Measurements from ENCODE around the gene SWAP70.
"Not testable (repeated sequence)": the region's sequence is repeated elsewhere in the genome, so short reads cannot be mapped to it uniquely, and the experiment has no call there.

Gene SWAP70

DNA sequence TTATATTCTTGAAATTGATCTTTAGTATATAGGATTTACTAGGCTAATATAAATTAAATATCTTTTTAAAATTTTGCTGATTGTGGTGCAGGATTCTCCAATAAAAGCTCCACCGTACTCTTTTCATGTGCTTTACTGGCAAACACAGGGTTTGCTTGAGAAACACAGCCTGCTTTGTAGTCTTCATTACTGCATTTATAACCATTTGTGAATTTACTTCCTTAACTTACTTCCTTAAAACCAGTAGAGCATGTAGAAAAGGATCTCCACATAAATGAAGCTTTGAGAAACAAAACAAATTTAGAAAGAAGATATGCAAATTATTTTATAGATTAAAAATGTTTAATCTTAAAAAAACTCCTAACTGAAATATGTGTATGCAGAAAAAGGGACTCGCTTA lies 28.8 kb downstream of the SWAP70 start:
- DNase-seq (ENCODE audit: low read depth) = no peak

DNA sequence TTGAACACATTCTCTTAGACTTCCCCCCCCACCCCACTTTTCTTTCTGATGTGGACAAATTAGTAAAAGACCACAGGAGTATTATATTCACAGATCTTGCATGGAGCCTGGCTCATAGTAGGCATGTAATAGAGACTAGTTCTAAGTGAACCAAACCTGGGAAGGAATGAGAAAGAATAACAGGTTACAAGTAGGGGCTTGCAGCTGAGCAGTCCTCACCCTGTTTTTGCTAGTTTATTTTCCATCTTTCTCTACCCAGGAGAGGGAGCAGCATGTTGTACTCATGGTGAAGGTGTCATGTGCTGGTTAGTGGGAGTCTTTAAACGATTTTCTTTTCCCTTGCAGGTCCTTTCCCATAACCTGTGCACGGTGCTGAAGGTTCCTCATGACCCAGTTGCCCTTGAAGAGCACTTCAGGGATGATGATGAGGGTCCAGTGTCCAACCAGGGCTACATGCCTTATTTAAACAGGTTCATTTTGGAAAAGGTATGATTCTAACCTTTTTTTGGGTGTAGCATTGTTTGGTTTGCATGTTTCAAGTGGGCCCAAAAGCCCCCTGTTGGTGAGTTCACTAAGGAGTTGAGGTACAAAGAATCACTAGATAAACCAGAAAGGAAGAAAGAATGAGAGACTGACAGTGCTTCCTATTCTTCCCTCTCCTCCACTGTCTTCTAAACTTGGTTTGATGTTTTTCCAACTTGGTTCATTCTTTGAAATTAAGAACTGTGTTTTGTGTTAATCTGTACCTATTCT lies 30.1 kb downstream of the SWAP70 start:
- DNase-seq (ENCODE audit: low read depth) = no peak

DNA sequence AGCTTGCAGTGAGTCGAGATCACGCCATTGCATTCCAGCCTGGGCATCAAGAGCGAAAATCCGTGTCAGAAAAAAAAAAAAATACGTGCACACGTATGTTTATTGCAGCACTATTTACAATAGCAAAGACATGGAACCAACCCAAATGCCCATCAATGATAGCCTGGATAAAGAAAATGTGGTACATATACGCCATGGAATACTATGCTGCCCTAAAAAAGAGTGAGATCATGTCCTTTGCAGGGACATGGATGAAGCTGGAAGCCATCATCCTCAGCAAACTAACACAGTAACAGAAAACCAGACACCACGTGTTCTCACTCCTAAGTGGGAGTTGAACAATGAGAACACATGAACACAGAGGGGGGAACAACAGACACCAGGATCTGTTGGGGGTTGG lies 31.4 kb downstream of the SWAP70 start:
- not testable (repeated sequence) for DNase-seq (ENCODE audit: low read depth)

GRCh38 chr11:9697766-9698165 lies 33.9 kb downstream of the SWAP70 start:
- no peak for DNase-seq (ENCODE audit: low read depth)

DNA sequence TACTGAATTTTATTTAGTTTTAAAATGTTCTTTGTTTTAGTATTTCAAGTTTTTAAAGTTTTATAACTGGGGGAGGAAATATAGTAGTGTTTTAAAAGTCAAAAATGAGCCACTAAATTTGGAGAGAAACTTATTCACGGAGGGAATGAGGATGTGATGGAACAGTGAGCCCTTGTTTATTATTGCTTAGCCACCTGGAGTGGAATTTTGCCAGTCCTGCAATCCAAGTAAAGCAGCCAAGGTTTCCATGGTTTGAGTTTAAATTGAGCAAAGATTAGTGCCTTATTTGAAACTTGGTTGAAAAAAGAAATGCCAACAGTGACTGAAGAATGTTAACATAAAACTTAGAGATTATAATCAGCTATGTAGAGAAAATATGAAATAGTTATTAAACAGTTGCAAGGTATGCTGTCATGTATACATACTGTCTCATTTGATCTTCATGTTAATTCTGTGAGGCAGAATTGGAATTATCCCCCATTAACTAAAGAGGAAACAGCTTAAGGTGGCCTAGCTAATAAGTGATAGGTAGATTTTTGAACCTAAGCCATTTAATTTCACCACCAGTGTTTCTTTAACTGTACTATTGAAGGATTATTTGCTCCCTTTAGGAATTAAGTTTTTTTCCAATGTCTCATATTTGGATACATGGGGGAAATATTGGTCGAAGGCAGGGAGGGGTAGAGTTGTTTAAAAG lies 36.4 kb downstream of the SWAP70 start:
- peak; percentile 10 for DNase-seq (ENCODE audit: low read depth)

DNA sequence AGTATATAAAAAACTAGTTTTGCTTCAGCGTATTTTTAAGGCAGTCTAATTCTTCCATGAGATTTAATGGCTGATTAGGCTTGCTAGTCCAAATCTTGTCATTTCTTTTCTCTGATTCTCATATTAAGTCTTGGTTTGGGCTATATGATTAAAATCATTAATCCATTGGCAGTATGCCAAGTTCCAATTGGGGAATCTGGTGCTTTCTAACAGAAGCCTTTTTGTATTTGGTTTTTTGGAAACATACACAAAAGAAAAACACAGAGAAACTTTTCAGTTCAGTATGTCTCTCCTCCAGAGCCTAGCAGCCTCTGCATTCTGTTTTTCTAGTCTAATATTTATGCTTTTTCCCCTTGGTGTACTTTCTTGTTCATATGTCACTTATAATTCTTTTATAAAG lies 37.9 kb downstream of the SWAP70 start:
- no peak for DNase-seq (ENCODE audit: low read depth)

DNA sequence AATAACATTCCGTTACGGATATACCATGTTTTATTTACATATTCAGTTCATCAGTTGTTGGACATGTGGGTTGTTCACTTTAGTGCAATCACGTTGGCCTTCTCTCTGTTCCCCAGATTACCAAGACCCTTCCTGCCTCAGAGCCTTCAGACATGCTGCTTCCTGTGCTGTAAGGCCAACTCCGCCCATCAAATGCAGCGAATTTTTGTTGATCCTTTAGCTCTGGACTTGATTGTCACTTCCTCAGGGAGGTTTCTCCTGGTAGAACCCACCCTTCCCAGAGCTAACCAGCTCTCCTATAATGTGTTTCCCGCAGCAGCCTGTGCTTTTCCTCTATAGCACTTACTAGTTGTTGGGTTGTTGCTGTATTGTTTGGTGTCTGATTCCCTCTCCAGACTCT lies 39.4 kb downstream of the SWAP70 start:
- peak; percentile 8 for DNase-seq (ENCODE audit: low read depth)

GRCh38 chr11:9704037-9704436 lies 40.2 kb downstream of the SWAP70 start:
- no peak for DNase-seq (ENCODE audit: low read depth)

DNA sequence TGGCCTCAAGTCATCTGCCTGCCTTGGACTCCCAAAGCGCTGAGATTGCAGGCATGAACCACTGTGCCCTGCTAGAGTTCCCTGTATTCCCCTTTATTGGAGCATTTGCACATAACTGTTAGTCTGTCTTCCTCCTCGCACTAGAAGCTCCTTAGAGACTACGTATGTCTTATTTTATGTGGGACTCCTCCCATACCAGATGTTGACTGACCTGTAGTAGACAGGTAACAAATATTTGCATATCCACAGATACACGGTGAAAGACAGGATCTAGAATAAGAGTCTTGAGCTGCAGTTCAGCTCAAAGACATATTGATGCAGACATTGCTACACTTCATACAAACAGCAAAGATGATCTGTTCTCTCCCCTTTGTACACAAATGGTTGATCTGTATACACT lies 40.7 kb downstream of the SWAP70 start:
- no peak for DNase-seq (ENCODE audit: low read depth)

- not testable (repeated sequence) for DNase-seq (ENCODE audit: low read depth)
Measured at GRCh38 chr11:9705361-9705760, 41.5 kb downstream of the SWAP70 start.

DNA sequence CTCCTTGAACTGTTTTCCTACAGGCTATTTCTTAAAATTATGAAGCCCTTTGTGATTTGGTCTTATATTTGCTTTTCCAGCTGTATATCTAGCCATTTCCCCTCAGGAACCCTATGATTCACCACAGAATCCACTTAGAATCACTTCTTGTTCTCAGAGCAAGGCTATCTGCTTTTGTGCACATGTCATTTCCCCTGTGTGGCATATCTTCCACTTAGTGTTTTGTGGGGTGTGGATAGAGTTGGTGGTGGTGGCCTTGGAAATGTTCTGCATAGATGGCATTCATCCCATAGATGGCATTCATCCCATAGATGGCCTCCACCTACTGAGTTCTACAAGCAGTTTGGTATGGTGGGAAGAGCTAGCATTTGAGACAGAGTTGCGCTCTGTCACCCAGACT lies 44.7 kb downstream of the SWAP70 start:
- peak; percentile 32 for DNase-seq (ENCODE audit: low read depth)

- DNase-seq (ENCODE audit: low read depth) = no peak
Measured at GRCh38 chr11:9710223-9710622, 46.3 kb downstream of the SWAP70 start.

GRCh38 chr11:9710852-9711251 lies 47.0 kb downstream of the SWAP70 start:
- no peak for DNase-seq (ENCODE audit: low read depth)

- no peak for DNase-seq (ENCODE audit: low read depth)
Measured at GRCh38 chr11:9711454-9712307, 47.8 kb downstream of the SWAP70 start.

DNA sequence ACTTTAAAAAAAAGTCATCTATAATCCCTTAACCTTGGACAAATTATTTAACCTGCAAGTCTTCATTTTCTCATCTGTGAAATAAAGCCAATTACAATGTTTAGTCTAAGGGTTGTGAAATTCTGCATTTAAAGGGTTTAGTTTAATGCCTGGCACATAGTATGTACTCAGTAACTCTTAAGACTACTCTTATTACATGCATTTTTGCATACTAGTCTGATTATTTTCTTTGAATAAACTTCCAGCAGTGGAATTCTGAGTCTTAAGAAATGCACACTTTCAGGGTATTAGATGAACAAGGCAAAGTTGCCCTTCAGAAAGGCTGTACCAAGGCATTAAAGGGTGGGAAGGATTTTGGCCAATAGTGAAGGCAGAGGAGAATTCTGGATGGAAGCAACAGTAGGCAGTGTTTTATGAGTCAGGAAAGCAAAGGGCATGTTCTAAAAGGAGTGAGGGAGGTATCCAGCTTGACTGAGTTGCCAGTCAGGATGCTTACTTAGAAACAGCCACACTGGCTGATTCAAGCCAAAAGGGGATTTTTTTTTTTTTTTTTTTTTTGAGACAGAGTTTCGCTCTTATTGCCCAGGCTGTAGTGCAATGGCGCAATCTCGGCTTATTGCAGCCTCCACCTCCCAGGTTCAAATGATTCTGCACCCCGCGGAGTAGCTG lies 50.5 kb downstream of the SWAP70 start:
- peak; percentile 18 for DNase-seq (ENCODE audit: low read depth)

DNA sequence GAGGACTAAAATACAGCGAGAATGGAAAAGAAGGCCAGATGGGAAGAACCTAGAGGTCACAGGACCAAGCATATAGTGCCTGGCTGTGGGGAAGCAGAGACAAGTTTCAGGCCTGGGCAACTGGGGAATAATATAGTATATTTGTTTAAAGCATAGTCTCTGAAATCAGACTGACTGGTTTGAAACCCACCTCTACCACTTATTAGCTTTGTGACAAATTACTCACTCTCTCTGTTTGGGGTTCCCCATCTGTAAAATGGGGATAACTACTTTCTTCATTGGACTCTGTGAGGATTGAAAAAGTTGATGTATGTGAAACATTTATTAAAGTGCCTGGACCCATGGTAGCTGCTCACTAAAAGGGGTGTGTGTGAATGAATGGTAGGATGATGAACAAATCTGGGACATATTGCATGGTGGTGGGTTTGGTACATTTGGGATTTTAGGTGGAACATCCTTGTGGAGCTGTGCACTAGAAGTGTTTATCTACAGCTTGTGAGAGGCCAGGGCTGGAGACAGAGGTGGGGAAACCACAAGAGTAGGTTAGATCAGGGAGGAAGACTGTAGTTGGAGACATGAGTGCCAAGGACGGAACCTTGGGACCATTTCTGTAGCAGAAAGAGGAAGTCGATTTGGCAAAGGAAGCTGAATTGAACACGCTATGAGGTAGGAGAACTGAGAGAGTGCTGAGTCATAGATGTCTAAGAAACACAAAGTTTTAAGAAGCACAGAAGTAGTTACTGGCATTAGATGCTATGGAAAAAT lies 52.6 kb downstream of the SWAP70 start:
- DNase-seq (ENCODE audit: low read depth) = peak; percentile 90

DNA sequence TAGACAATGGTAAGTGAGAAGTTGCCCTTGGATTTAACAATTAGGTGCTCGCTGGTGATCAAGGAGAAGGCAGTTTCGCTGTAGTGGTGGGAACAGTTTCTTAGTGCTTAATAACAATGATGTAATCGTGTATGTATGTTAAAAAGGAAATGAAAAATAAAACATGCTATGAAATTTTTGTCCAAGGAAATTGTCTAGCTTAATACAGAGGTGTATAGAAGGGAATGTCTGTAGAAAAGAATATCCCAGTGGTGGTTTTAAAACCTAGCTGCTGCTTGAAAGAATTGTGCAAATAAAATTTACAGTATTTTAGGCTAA lies 53.1 kb downstream of the SWAP70 start:
- no peak for DNase-seq (ENCODE audit: low read depth)

GRCh38 chr11:9717719-9718118 lies 53.8 kb downstream of the SWAP70 start:
- no peak for DNase-seq (ENCODE audit: low read depth)

- DNase-seq (ENCODE audit: low read depth) = no peak
Measured at GRCh38 chr11:9718147-9718546, 54.3 kb downstream of the SWAP70 start.

- DNase-seq (ENCODE audit: low read depth) = no peak
Measured at GRCh38 chr11:9719566-9720289, 55.9 kb downstream of the SWAP70 start.

DNA sequence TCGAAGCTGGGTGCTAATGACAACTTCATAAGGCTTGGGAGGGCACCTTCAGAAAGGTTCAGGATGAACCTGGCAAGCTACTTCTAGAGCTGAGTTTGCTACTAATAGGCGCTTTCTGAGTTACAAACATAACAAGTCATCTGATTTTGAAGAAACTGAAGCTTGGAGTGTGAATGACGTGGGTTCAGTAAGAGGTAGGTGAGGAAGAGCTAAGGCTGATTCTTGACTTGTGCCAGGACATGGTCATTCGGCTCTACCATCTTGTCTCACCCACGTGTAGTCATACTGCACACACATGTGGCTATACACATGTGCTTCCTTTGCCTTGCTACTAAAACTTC lies 56.4 kb downstream of the SWAP70 start:
- DNase-seq (ENCODE audit: low read depth) = no peak
